Progenitor cell of endocrine pancreas (in vitro differentiated cells): ENCODE data around the gene GOLGB1. TPM values are rescaled to one million over a fixed set of nuclear protein-coding genes. Genes with fewer than 3 reads are reported as not detected.
A peak's percentile ranks its signal among the peaks of the same experiment; 100 is the strongest.

Experiments used
- DNase-seq: peaks from one replicate; pipeline ENCODE4 v3.0.0; 2021; ENCODE audit warnings: low spot score; ENCODE audit not compliant: unreplicated experiment
- H3K27ac Mint-ChIP-seq: 2 replicates; pipeline ENCODE4 v1.8.0; 2021; ENCODE audit warnings: mild to moderate bottlenecking, moderate library complexity, mixed read lengths
- H3K27me3 Mint-ChIP-seq: 2 replicates; pipeline ENCODE4 v1.8.0; 2021; ENCODE audit warnings: mixed read lengths
- H3K36me3 Mint-ChIP-seq: 2 replicates; pipeline ENCODE4 v1.8.0; 2022; ENCODE audit warnings: mixed read lengths; ENCODE audit not compliant: insufficient read depth
- H3K4me1 Mint-ChIP-seq: 2 replicates; pipeline ENCODE4 v1.8.0; 2021; ENCODE audit warnings: low read depth, mixed read lengths
- H3K4me3 Mint-ChIP-seq: 2 replicates; pipeline ENCODE4 v1.8.0; 2021; ENCODE audit warnings: low read depth, mild to moderate bottlenecking, moderate library complexity, mixed read lengths
- H3K9me3 Mint-ChIP-seq: 2 replicates; pipeline ENCODE4 v1.8.0; 2021; ENCODE audit warnings: low read depth, mixed read lengths
- total RNA-seq: library from RNA; stranded (reverse); gene quantifications from 2 replicates; pipeline ENCODE4 v1.2.1, GENCODE V29; 2021
- TF ChIP-seq, protein P1 (sequence below): fragments of 200-600 bp; sonication (generic); IDR thresholded peaks from one replicate; pipeline ENCODE4 v1.5.0; 2021; ENCODE audit warnings: antibody characterized with exemption, mild to moderate bottlenecking; ENCODE audit not compliant: unreplicated experiment

The GOLGB1 gene
- total RNA-seq, 1 donor from 2014 or later, result 63.0 TPM

GRCh38 chr3:121739902-121740301, 9.6 kb downstream of the GOLGB1 start:
- DNase-seq, result no peak
- peaks cover 17% of the 10 kb centered on the region for H3K36me3 Mint-ChIP-seq
- H3K27me3 Mint-ChIP-seq, result no peaks in the 10 kb centered on the region
- H3K27ac Mint-ChIP-seq, result no peak overlapping the region
- H3K4me1 Mint-ChIP-seq, result peaks cover 2% of the 10 kb centered on the region
- H3K9me3 Mint-ChIP-seq, result peaks cover 2% of the 10 kb centered on the region
- TF ChIP-seq, protein P1, sequence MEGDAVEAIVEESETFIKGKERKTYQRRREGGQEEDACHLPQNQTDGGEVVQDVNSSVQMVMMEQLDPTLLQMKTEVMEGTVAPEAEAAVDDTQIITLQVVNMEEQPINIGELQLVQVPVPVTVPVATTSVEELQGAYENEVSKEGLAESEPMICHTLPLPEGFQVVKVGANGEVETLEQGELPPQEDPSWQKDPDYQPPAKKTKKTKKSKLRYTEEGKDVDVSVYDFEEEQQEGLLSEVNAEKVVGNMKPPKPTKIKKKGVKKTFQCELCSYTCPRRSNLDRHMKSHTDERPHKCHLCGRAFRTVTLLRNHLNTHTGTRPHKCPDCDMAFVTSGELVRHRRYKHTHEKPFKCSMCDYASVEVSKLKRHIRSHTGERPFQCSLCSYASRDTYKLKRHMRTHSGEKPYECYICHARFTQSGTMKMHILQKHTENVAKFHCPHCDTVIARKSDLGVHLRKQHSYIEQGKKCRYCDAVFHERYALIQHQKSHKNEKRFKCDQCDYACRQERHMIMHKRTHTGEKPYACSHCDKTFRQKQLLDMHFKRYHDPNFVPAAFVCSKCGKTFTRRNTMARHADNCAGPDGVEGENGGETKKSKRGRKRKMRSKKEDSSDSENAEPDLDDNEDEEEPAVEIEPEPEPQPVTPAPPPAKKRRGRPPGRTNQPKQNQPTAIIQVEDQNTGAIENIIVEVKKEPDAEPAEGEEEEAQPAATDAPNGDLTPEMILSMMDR, result no peak
- H3K4me3 Mint-ChIP-seq, result no peak overlapping the region

DNA sequence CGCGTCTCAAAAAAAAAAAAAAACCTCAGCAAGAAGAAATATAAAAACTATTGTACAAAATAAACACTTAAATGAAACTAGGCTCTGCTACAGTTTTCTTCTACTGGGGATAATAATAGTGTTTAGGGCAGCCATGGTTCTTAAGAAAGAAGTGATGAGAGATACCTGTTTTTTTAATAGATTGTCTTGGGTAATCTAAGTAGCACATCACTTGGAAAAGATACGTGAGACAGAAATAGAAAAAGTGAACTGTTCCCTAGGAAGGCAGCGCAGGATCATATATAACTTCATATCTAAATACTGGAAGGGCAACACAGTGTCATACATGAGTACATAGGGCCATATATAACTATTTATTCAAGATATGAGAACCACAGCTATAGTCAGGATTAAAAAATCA, 11.9 kb downstream of the GOLGB1 start:
- no peak overlapping the region for H3K27ac Mint-ChIP-seq
- no peaks in the 10 kb centered on the region for H3K27me3 Mint-ChIP-seq
- peaks cover 6% of the 10 kb centered on the region for H3K9me3 Mint-ChIP-seq
- peaks cover 4% of the 10 kb centered on the region for H3K4me1 Mint-ChIP-seq
- peaks cover 9% of the 10 kb centered on the region for H3K36me3 Mint-ChIP-seq
- H3K4me3 Mint-ChIP-seq, result no peak overlapping the region
- TF ChIP-seq, protein P1, result no peak
- no peak for DNase-seq

- H3K27ac Mint-ChIP-seq, result peak overlapping the region; percentile 59
- TF ChIP-seq, protein P1, result no peak
- peaks cover 3% of the 10 kb centered on the region for H3K9me3 Mint-ChIP-seq
- no peak overlapping the region for H3K4me3 Mint-ChIP-seq
- no peak for DNase-seq
- peaks cover 11% of the 10 kb centered on the region for H3K4me1 Mint-ChIP-seq
- H3K27me3 Mint-ChIP-seq, result no peaks in the 10 kb centered on the region
- H3K36me3 Mint-ChIP-seq, result peaks cover 5% of the 10 kb centered on the region
Measured at GRCh38 chr3:121736112-121736511, 13.4 kb downstream of the GOLGB1 start.

GRCh38 chr3:121735047-121735696, 14.4 kb downstream of the GOLGB1 start:
- TF ChIP-seq, protein P1, result no peak
- Mint-ChIP-seq H3K27ac (no peak overlapping the region), H3K36me3 (peaks cover 5% of the 10 kb centered on the region), H3K9me3 (peaks cover 3% of the 10 kb centered on the region), H3K27me3 (no peaks in the 10 kb centered on the region), H3K4me1 (peaks cover 15% of the 10 kb centered on the region), H3K4me3 (no peak overlapping the region)
- no peak for DNase-seq

- peak overlapping the region; percentile 91 for H3K27ac Mint-ChIP-seq
- peaks cover 13% of the 10 kb centered on the region for H3K4me1 Mint-ChIP-seq
- H3K36me3 Mint-ChIP-seq, result peaks cover 8% of the 10 kb centered on the region
- peaks cover 3% of the 10 kb centered on the region for H3K9me3 Mint-ChIP-seq
- DNase-seq, result no peak
- TF ChIP-seq, protein P1, result no peak
- no peaks in the 10 kb centered on the region for H3K27me3 Mint-ChIP-seq
- H3K4me3 Mint-ChIP-seq, result peak overlapping the region; percentile 38
Measured at GRCh38 chr3:121730940-121731687, 18.4 kb downstream of the GOLGB1 start.
